Islet precursor cell (in vitro differentiated cells): Measurements from ENCODE around the gene METTL6.

Experiments
- DNase-seq: peaks from one replicate; pipeline ENCODE4 v3.0.0-alpha.2; 2018

METTL6 gene

GRCh38 chr3:15361494-15362214 is 65.7 kb downstream of the METTL6 start:
- peak; percentile 89 for DNase-seq

GRCh38 chr3:15360788-15361493 is 66.4 kb downstream of the METTL6 start:
- no peak for DNase-seq
